ENCODE data around the gene KLF16. TPM values are rescaled to one million over a fixed set of nuclear protein-coding genes. Genes with fewer than 3 reads are reported as not detected.

The KLF16 gene
- total and polyA plus RNA-seq, 9 of the 15 experiments (the other 6 are each of a cell fraction or from before 2014, with no cell fraction given), result 0.04 to 60.4 (median 6.8) TPM

- TF ChIP-seq MLLT1 (IDR thresholded peaks at IDR 0.05), result 0 out of 4 replicates have a peak, but pooled peaks of 1 of the 2 experiments have one; percentile 31
- TF ChIP-seq ZNF282 (CRISPR knock-in tag; IDR thresholded peaks at IDR 0.05), result peak; percentile 85; the same call in 1 of the 2 replicates
- TF ChIP-seq GABPA (tag; conservative IDR thresholded peaks at IDR 0.05; ENCODE audit: low read depth), result peak; percentile 53
- no peak for TF ChIP-seq NR4A1 (CRISPR knock-in tag; IDR thresholded peaks at IDR 0.05)
- TF ChIP-seq NR4A1 (tag; IDR thresholded peaks at IDR 0.05), result 0 out of 2 replicates have a peak, but pooled peaks have one; percentile 46
- peak; percentile 39; the same call in 1 of the 2 replicates for TF ChIP-seq PTRF (tag; IDR thresholded peaks at IDR 0.05)
- 0 out of 2 replicates have a peak, but pooled peaks have one; percentile 44 for TF ChIP-seq SMAD4 (CRISPR knock-in tag; conservative IDR thresholded peaks at IDR 0.05)
- 0 out of 2 replicates have a peak, but pooled peaks have one; percentile 70 for TF ChIP-seq KLF6 (CRISPR knock-in tag; IDR thresholded peaks at IDR 0.05; ENCODE audit: borderline replicate concordance)
- no peak for TF ChIP-seq TCF7L2 (IDR thresholded peaks at IDR 0.05; ENCODE audit: low read depth, low read length)
- TF ChIP-seq ZBTB12 (CRISPR knock-in tag; IDR thresholded peaks at IDR 0.05), result 0 out of 2 replicates have a peak, but pooled peaks have one; percentile 26
- 0 out of 2 replicates have a peak, but pooled peaks have one; percentile 38 for TF ChIP-seq NR1H2 (CRISPR knock-in tag; IDR thresholded peaks at IDR 0.05)
- TF ChIP-seq ZBTB40 (IDR thresholded peaks at IDR 0.05), result peak; percentile 20; the same call in 1 of the 2 replicates
- TF ChIP-seq ZBTB40 (CRISPR knock-in tag; IDR thresholded peaks at IDR 0.05), result no peak
- 0 out of 2 replicates have a peak, but pooled peaks have one; percentile 32 for TF ChIP-seq THRAP3 (IDR thresholded peaks at IDR 0.05; ENCODE audit: borderline replicate concordance)
These were observed 42.5 kb upstream of the KLF16 start (continued) for GRCh38 chr19:1905863-1906375.
